Measurements from ENCODE around the gene MPZL2.
"Not testable (repeated sequence)": the region's sequence is repeated elsewhere in the genome, so short reads cannot be mapped to it uniquely, and the experiment has no call there.

Gene MPZL2

GRCh38 chr11:118310271-118310670, 46.2 kb upstream of the MPZL2 start:
- TF ChIP-seq CTCF (IDR thresholded peaks at IDR 0.05; ENCODE audit: low read depth, low read length), result no peak
- H3K36me3 ChIP-seq, result no peaks in the 10 kb centered on the region
- H3K27me3 ChIP-seq (ENCODE audit: insufficient read depth, low read depth, severe bottlenecking), result no peaks in the 10 kb centered on the region

GRCh38 chr11:118308995-118309528, 45.0 kb upstream of the MPZL2 start:
- H3K4me3 ChIP-seq (ENCODE audit: low read depth, low read length); H3K36me3 ChIP-seq: not testable (repeated sequence)

More at GRCh38 chr11:118310271-118310670, 46.2 kb upstream of the MPZL2 start:
- no peak overlapping the region for H3K4me3 ChIP-seq (ENCODE audit: low read depth, low read length)
- H3K27ac ChIP-seq, result no peak overlapping the region
- DNase-seq, result no peak
- no peaks in the 10 kb centered on the region for H3K9me3 ChIP-seq (ENCODE audit: severe bottlenecking)

GRCh38 chr11:118306556-118306955, 42.5 kb upstream of the MPZL2 start:
- H3K9me3 ChIP-seq (ENCODE audit: severe bottlenecking), result no peaks in the 10 kb centered on the region
- no peak overlapping the region for H3K4me3 ChIP-seq (ENCODE audit: low read depth, low read length)
- DNase-seq, result no peak
- H3K36me3 ChIP-seq, result no peaks in the 10 kb centered on the region
- H3K27ac ChIP-seq, result no peak overlapping the region
- no peaks in the 10 kb centered on the region for H3K27me3 ChIP-seq (ENCODE audit: insufficient read depth, low read depth, severe bottlenecking)
- TF ChIP-seq CTCF (IDR thresholded peaks at IDR 0.05; ENCODE audit: low read depth, low read length), result no peak

More at GRCh38 chr11:118308995-118309528, 45.0 kb upstream of the MPZL2 start:
- not testable (repeated sequence) for H3K27me3 ChIP-seq (ENCODE audit: insufficient read depth, low read depth, severe bottlenecking); H3K9me3 ChIP-seq (ENCODE audit: severe bottlenecking); DNase-seq; H3K27ac ChIP-seq

GRCh38 chr11:118305726-118306125, 41.6 kb upstream of the MPZL2 start:
- Histone ChIP-seq H3K9me3 (ENCODE audit: severe bottlenecking) (no peaks in the 10 kb centered on the region), H3K4me3 (ENCODE audit: low read depth, low read length) (no peak overlapping the region)
- DNase-seq, result no peak

GRCh38 chr11:118304568-118305248, 40.6 kb upstream of the MPZL2 start, which contains the start of gene CD3E:
CD3E (plus strand) TSS chr11:118304730; CDS start chr11:118304953, 223 bp downstream.
- H3K27me3 ChIP-seq (ENCODE audit: insufficient read depth, low read depth, severe bottlenecking), result no peaks in the 10 kb centered on the region
- TF ChIP-seq CTCF (IDR thresholded peaks at IDR 0.05; ENCODE audit: low read depth, low read length), result no peak
- H3K4me3 ChIP-seq (ENCODE audit: low read depth, low read length), result no peak within 1 kb of the TSS
- H3K27ac ChIP-seq, result no peak within 1 kb of the TSS
- no peaks in the 10 kb centered on the region for H3K9me3 ChIP-seq (ENCODE audit: severe bottlenecking)
- no peaks in the 10 kb centered on the region for H3K36me3 ChIP-seq
- no peak for DNase-seq

More at GRCh38 chr11:118305726-118306125, 41.6 kb upstream of the MPZL2 start:
- Histone ChIP-seq H3K36me3 (no peaks in the 10 kb centered on the region), H3K27me3 (ENCODE audit: insufficient read depth, low read depth, severe bottlenecking) (no peaks in the 10 kb centered on the region), H3K27ac (no peak overlapping the region)
- no peak for TF ChIP-seq CTCF (IDR thresholded peaks at IDR 0.05; ENCODE audit: low read depth, low read length)

GRCh38 chr11:118304227-118304567, 40.1 kb upstream of the MPZL2 start:
- H3K4me3 ChIP-seq (ENCODE audit: low read depth, low read length), result no peak overlapping the region

More at GRCh38 chr11:118304227-118304567, 40.1 kb upstream of the MPZL2 start:
- Histone ChIP-seq H3K27ac (no peak overlapping the region), H3K36me3 (no peaks in the 10 kb centered on the region), H3K27me3 (ENCODE audit: insufficient read depth, low read depth, severe bottlenecking) (no peaks in the 10 kb centered on the region), H3K9me3 (ENCODE audit: severe bottlenecking) (no peaks in the 10 kb centered on the region)
- no peak for TF ChIP-seq CTCF (IDR thresholded peaks at IDR 0.05; ENCODE audit: low read depth, low read length)
- DNase-seq, result no peak

Data from WERI-Rb-1 (cell line).